C4-2B (cell line): ENCODE results near the gene PRKCH.

ENCODE experiments used
- CTCF ChIP-seq: fragments of 450-650 bp; conservative IDR thresholded peaks from 2 replicates; pipeline ENCODE4 v1.5.1; 2017; ENCODE audit warnings: mild to moderate bottlenecking
- ZFX ChIP-seq: fragments of 450-650 bp; IDR thresholded peaks from 2 replicates; pipeline ENCODE4 v1.6.1; 2017

- TF ChIP-seq CTCF (no peak), ZFX (no peak)
These were observed 235.9 kb downstream of the PRKCH start for GRCh38 chr14:61557262-61557661.
